Nephron (organoid): ENCODE measurements around the gene ZSWIM5.
"Not testable (repeated sequence)": the region's sequence is repeated elsewhere in the genome, so short reads cannot be mapped to it uniquely, and the experiment has no call there.

Experiments used
- H3K27ac Mint-ChIP-seq, 3 experiments: 2 replicates each; pipeline ENCODE4 v1.8.0; 2020; ENCODE audit warnings: mixed read lengths in 3 of 3, mild to moderate bottlenecking in 2 of 3, moderate library complexity in 1 of 3
- H3K27me3 Mint-ChIP-seq: 2 replicates; pipeline ENCODE4 v1.8.0; 2021; ENCODE audit warnings: low read depth, mild to moderate bottlenecking, moderate library complexity, mixed read lengths
- H3K36me3 Mint-ChIP-seq: 2 replicates; pipeline ENCODE4 v1.8.0; 2020; ENCODE audit warnings: low read depth, mixed read lengths
- H3K4me1 Mint-ChIP-seq: 2 replicates; pipeline ENCODE4 v1.8.0; 2020; ENCODE audit warnings: mixed read lengths
- H3K4me3 Mint-ChIP-seq, 3 experiments: 2 replicates each; pipeline ENCODE4 v1.8.0; 2020; ENCODE audit warnings: mild to moderate bottlenecking in 3 of 3, mixed read lengths in 3 of 3, moderate library complexity in 2 of 3
- H3K9me3 Mint-ChIP-seq: 2 replicates; pipeline ENCODE4 v1.8.0; 2020; ENCODE audit warnings: mixed read lengths
- CTCF ChIP-seq, 3 experiments: fragments of 200-600 bp; sonication (generic); IDR thresholded peaks; one replicate each; pipeline ENCODE4 v1.5.0; 2021; ENCODE audit warnings: antibody characterized with exemption in 3 of 3; ENCODE audit not compliant: unreplicated experiment in 3 of 3

ZSWIM5 gene

GRCh38 chr1:45116820-45117219 is 89.6 kb downstream of the ZSWIM5 start:
- no peaks in the 10 kb centered on the region for H3K4me1 Mint-ChIP-seq
- H3K27me3 Mint-ChIP-seq, result peaks cover 4% of the 10 kb centered on the region
- no peak overlapping the region for H3K27ac Mint-ChIP-seq
- peaks cover 17% of the 10 kb centered on the region for H3K9me3 Mint-ChIP-seq
- H3K36me3 Mint-ChIP-seq, result peaks cover 14% of the 10 kb centered on the region
- no peak for TF ChIP-seq CTCF (IDR thresholded peaks at IDR 0.05; ENCODE audit: unreplicated experiment in 3 of 3)
- H3K4me3 Mint-ChIP-seq, result no peak overlapping the region

- no peak overlapping the region for H3K27ac Mint-ChIP-seq
- peaks cover 4% of the 10 kb centered on the region for H3K27me3 Mint-ChIP-seq
- no peaks in the 10 kb centered on the region for H3K4me1 Mint-ChIP-seq
- H3K9me3 Mint-ChIP-seq, result peaks cover 20% of the 10 kb centered on the region
- no peak overlapping the region for H3K4me3 Mint-ChIP-seq
- no peak for TF ChIP-seq CTCF (IDR thresholded peaks at IDR 0.05; ENCODE audit: unreplicated experiment in 3 of 3)
- peaks cover 14% of the 10 kb centered on the region for H3K36me3 Mint-ChIP-seq
Observed at GRCh38 chr1:45116340-45116739, 90.1 kb downstream of the ZSWIM5 start.

GRCh38 chr1:45115198-45115597 is 91.2 kb downstream of the ZSWIM5 start:
- Mint-ChIP-seq H3K36me3 (peaks cover 18% of the 10 kb centered on the region), H3K9me3 (peaks cover 27% of the 10 kb centered on the region)
- H3K4me3 Mint-ChIP-seq, H3K27ac Mint-ChIP-seq, H3K27me3 Mint-ChIP-seq, H3K4me1 Mint-ChIP-seq: not testable (repeated sequence)

DNA sequence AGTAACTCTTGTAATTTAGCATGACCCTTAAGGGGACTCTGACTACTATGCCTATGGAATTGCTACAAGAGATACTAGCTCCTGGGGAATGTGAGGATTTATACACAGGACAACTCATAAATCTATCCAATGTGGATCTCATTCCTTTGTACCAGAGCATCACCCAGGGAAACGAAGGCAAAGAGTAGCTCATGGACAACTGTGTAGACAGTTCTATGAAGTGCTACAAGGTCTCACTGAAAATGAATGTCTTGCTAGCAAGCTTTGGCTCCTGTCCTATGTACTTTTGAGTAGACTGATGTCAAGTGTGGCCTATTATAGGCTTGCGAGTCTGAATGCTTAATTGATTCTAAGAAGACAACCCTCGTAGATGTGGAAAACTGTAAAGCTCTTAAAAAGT is 93.7 kb downstream of the ZSWIM5 start:
- TF ChIP-seq CTCF (IDR thresholded peaks at IDR 0.05; ENCODE audit: unreplicated experiment in 3 of 3), result no peak
- Mint-ChIP-seq H3K27me3 (no peaks in the 10 kb centered on the region), H3K9me3 (peaks cover 33% of the 10 kb centered on the region), H3K27ac (no peak overlapping the region), H3K4me3 (no peak overlapping the region), H3K36me3 (peaks cover 22% of the 10 kb centered on the region), H3K4me1 (no peaks in the 10 kb centered on the region)

DNA sequence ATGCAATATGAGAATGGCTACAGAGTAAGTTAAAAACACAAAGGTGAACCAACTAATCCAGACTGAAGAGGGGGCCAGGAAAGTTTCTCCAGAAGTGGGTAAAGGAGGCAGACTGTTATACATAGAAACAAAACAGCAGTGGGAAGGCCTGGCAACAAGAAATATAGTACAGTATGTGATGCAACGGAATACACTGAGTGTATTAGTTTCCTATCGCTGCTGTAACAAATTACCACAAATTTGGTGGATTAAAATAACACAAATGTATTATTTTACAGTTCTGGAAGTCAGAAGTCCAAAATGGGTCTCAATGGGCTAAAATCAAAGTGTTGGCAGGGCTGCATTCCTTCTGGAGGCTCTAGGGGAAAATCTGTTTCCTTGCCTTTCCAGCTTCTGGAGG is 95.2 kb downstream of the ZSWIM5 start:
- peaks cover 37% of the 10 kb centered on the region for H3K9me3 Mint-ChIP-seq
- H3K4me1 Mint-ChIP-seq, result no peaks in the 10 kb centered on the region
- no peak overlapping the region for H3K4me3 Mint-ChIP-seq
- no peaks in the 10 kb centered on the region for H3K27me3 Mint-ChIP-seq
- H3K36me3 Mint-ChIP-seq, result peaks cover 28% of the 10 kb centered on the region
- TF ChIP-seq CTCF (IDR thresholded peaks at IDR 0.05; ENCODE audit: unreplicated experiment in 3 of 3), result no peak
- H3K27ac Mint-ChIP-seq, result no peak overlapping the region

DNA sequence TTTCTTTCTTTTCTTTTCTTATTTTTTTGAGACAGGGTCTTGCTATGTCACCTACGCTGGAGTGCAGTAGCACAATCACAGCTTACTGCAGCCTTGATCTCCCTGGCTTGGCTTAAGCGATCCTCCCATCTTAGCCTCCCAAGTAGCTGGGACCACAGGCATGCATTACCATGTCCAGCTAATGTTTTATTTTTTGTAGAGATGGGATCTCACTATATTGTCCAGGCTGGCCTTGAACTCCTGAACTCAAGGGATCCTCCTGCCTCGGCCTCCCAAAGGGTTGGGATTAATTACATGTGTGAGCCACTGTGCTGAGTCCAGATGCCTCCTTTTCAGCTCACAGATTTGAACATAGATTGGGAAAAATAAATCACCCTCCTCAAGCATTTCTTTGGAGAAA is 98.6 kb downstream of the ZSWIM5 start:
- no peak overlapping the region for H3K27ac Mint-ChIP-seq
- H3K27me3 Mint-ChIP-seq, result no peaks in the 10 kb centered on the region
- H3K4me3 Mint-ChIP-seq, result no peak overlapping the region

DNA sequence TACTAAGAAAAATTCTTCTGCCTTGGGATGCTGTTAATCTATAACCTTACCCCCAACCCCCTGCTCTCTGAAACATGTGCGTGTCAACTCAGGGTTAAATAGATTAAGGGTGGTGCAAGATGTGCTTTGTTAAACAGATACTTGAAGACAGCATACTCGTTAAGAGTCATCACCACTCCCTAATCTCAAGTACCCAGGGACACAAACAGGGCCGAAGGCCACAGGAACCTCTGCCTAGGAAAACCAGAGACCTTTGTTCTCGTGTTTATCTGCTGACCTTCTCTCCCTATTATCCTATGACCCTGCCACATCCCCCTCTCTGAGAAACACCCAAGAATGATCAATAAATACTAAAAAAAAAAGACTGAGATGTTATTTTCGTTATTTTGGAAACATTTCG is 99.5 kb downstream of the ZSWIM5 start:
- not testable (repeated sequence) for H3K4me3 Mint-ChIP-seq, H3K27ac Mint-ChIP-seq, H3K27me3 Mint-ChIP-seq, H3K4me1 Mint-ChIP-seq
- peaks cover 33% of the 10 kb centered on the region for H3K9me3 Mint-ChIP-seq
- H3K36me3 Mint-ChIP-seq, result peaks cover 28% of the 10 kb centered on the region

More for the DNA sequence above, 98.6 kb downstream of the ZSWIM5 start:
- Mint-ChIP-seq H3K36me3 (peaks cover 28% of the 10 kb centered on the region), H3K9me3 (peaks cover 35% of the 10 kb centered on the region), H3K4me1 (no peaks in the 10 kb centered on the region)
- TF ChIP-seq CTCF (IDR thresholded peaks at IDR 0.05; ENCODE audit: unreplicated experiment in 3 of 3), result no peak

DNA sequence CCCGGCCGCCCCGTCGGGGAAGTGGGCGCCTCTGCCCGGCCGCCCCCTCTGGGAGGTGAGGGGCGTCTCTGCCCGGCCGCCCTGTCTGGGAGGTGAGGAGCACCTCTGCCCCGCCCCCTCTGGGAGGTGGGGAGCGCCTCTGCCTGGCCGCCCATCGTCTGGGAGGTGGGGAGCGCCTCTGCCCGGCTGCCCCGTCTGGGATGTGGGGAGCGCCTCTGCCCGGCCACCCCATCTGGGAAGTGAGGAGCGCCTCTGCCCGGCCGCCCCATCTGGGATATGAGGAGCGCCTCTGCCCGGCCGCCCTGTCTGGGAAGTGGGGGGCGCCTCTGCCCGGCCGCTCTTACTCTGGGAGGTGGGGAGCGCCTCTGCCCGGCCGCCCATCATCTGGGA is 100.3 kb downstream of the ZSWIM5 start:
- peaks cover 30% of the 10 kb centered on the region for H3K9me3 Mint-ChIP-seq

GRCh38 chr1:45105486-45106155 is 100.8 kb downstream of the ZSWIM5 start:
- not testable (repeated sequence) for H3K27ac Mint-ChIP-seq, H3K4me3 Mint-ChIP-seq, H3K27me3 Mint-ChIP-seq, H3K4me1 Mint-ChIP-seq
- Mint-ChIP-seq H3K9me3 (peaks cover 25% of the 10 kb centered on the region), H3K36me3 (peaks cover 24% of the 10 kb centered on the region)

More for the DNA sequence above, 100.3 kb downstream of the ZSWIM5 start:
- H3K27ac Mint-ChIP-seq, H3K4me1 Mint-ChIP-seq, H3K27me3 Mint-ChIP-seq, H3K4me3 Mint-ChIP-seq: not testable (repeated sequence)
- H3K36me3 Mint-ChIP-seq, result peaks cover 28% of the 10 kb centered on the region
